ENCODE results near the gene PRR9.

Gene PRR9

GRCh38 chr1:153259387-153259786 is 42.0 kb downstream of the PRR9 start, which contains the start of gene LORICRIN (continued):
- no peak for TF ChIP-seq ZNF488 (tag by site-specific recombination; IDR thresholded peaks at IDR 0.05)
- no peak for TF ChIP-seq ZNF146 (tag by site-specific recombination; IDR thresholded peaks at IDR 0.05)
- TF ChIP-seq ZNF596 (tag by site-specific recombination; IDR thresholded peaks at IDR 0.05), result no peak
- TF ChIP-seq ZBTB49 (tag by site-specific recombination; IDR thresholded peaks at IDR 0.05; ENCODE audit: low read depth), result no peak
- TF ChIP-seq PRDM4 (tag by site-specific recombination; IDR thresholded peaks at IDR 0.05), result no peak
- no peak for TF ChIP-seq HOXA7 (CRISPR knock-in tag; IDR thresholded peaks at IDR 0.05; ENCODE audit: borderline replicate concordance)
- TF ChIP-seq ZNF121 (tag by site-specific recombination; IDR thresholded peaks at IDR 0.05), result no peak
- no peak for TF ChIP-seq ZSCAN30 (tag by site-specific recombination; IDR thresholded peaks at IDR 0.05)
- TF ChIP-seq ZNF629 (tag by site-specific recombination; IDR thresholded peaks at IDR 0.05), result no peak

- CTCF ChIA-PET, result no interaction called here
- no peaks in the 10 kb centered on the region for H3K36me3 ChIP-seq (ENCODE audit: control insufficient read depth in 2 of 2, insufficient read depth in 1 of 2, low read length in 2 of 2)
- POLR2A ChIA-PET, result no interaction called here
- H3K4me3 ChIP-seq (ENCODE audit: low read depth, low read length), result peak overlapping the region; percentile 46
- no peaks in the 10 kb centered on the region for H3K4me1 ChIP-seq (ENCODE audit: control insufficient read depth, insufficient read depth, low read length)
- H3K9me3 ChIP-seq (ENCODE audit: control insufficient read depth, insufficient read depth, low read depth, low read length), result no peaks in the 10 kb centered on the region
- H3K27ac ChIP-seq (ENCODE audit: extremely low read depth, low read depth, low read length), result no peak overlapping the region
- no peak for TF ChIP-seq ZNF114 (tag by site-specific recombination; IDR thresholded peaks at IDR 0.05)
- no peak for TF ChIP-seq PRDM10 (tag by site-specific recombination; IDR thresholded peaks at IDR 0.05)
- no peak for TF ChIP-seq ZNF23 (tag by site-specific recombination; IDR thresholded peaks at IDR 0.05; ENCODE audit: borderline replicate concordance)
- peak; percentile 53; the same call in 1 of the 2 replicates for TF ChIP-seq ZNF398 (tag by site-specific recombination; IDR thresholded peaks at IDR 0.05)
- no peak for TF ChIP-seq FEZF1 (tag by site-specific recombination; IDR thresholded peaks at IDR 0.05)
- TF ChIP-seq YY2 (tag by site-specific recombination; IDR thresholded peaks at IDR 0.05), result no peak
- no peak for TF ChIP-seq HIC1 (tag by site-specific recombination; IDR thresholded peaks at IDR 0.05)
- no peak for TF ChIP-seq SP3 (tag by site-specific recombination; IDR thresholded peaks at IDR 0.05)
- TF ChIP-seq ZNF560 (tag by site-specific recombination; IDR thresholded peaks at IDR 0.05; ENCODE audit: borderline replicate concordance), result peak; percentile 64
- TF ChIP-seq PRDM6 (tag by site-specific recombination; IDR thresholded peaks at IDR 0.05), result no peak
- no peak for TF ChIP-seq ZBTB7A (tag by site-specific recombination; IDR thresholded peaks at IDR 0.05; ENCODE audit: low read depth)
- TF ChIP-seq ZNF792 (tag by site-specific recombination; IDR thresholded peaks at IDR 0.05), result no peak
Observed at GRCh38 chr1:153260585-153261280, 43.3 kb downstream of the PRR9 start.

Measured in HEK293 (cell line).